HCT116 (cell line): Measurements from ENCODE around the gene APBA3. TPM values are rescaled to one million over a fixed set of nuclear protein-coding genes. Genes with fewer than 3 reads are reported as not detected.

Experiments
- ATAC-seq: fragments of 200-7000 bp; cut with Tn5 transposase; 2 replicates; pipeline ENCODE4 v1.9.1; 2020; ENCODE audit warnings: mild to moderate bottlenecking, moderate library complexity
- BruUV-seq: library from RNA; stranded (reverse); fragments of 400-500 nt; replicated peaks from 2 replicates; lab custom pipeline; 2021; lab: Mats Ljungman, UMichigan
- CTCF ChIA-PET: fragments of 300-600 bp; sonication (Branson Sonifier 250); formaldehyde crosslinking; loops from one replicate; lab custom pipeline; 2021; ENCODE audit warnings: antibody characterized with exemption; lab: Charles Lee
- POLR2A ChIA-PET: fragments of 300-600, 350-600 bp; sonication (Branson Sonifier 250); formaldehyde crosslinking; loops from one replicate; lab custom pipeline; 2021; ENCODE audit warnings: antibody characterized with exemption; lab: Charles Lee
- RAD21 ChIA-PET, 2 experiments: fragments of 300-600 bp; sonication (Branson Sonifier 250); formaldehyde crosslinking; loops; one replicate each; lab custom pipeline; 2023; ENCODE audit warnings: low total read pairs in 2 of 2; ENCODE audit not compliant: uncharacterized antibody in 2 of 2, unreplicated experiment in 2 of 2, low non-redundant PET in 1 of 2; lab: Charles Lee
- DNase-seq: peaks from one replicate; pipeline ENCODE4 v3.0.0-alpha.2; 2010; ENCODE audit warnings: low read depth, low spot score
- H2AFZ ChIP-seq: fragments of 200-600 bp; shearing (Covaris generic), sonication (generic); 2 replicates; pipeline ENCODE4 v1.6.1; 2017; ENCODE audit warnings: low read depth, mixed run types, mixed read lengths, antibody characterized with exemption, low read length; ENCODE audit not compliant: poor library complexity, severe bottlenecking
- H3K27ac ChIP-seq: 2 replicates; pipeline ENCODE4 v1.5.1; 2012; ENCODE audit warnings: low read depth, low read length
- H3K27me3 ChIP-seq: fragments of 200-600 bp; sonication (generic); 2 replicates; pipeline ENCODE4 v1.6.1; 2016; ENCODE audit warnings: mixed run types, low read length, mixed read lengths; ENCODE audit not compliant: insufficient read depth
- H3K36me3 ChIP-seq, 2 experiments: fragments of 200-500 bp in 1 of 2; fragments of 200-600 bp in 1 of 2; sonication (Bioruptor generic) in 1 of 2; sonication (generic) in 1 of 2; 2 replicates each; pipeline versions ENCODE4 v1.5.1 to v1.6.1; 2014 to 2016; ENCODE audit warnings: low read length in 2 of 2, inconsistent platforms in 1 of 2, mixed read lengths in 1 of 2, mixed run types in 1 of 2; ENCODE audit not compliant: insufficient read depth in 2 of 2, control insufficient read depth in 1 of 2
- H3K4me1 ChIP-seq, 2 experiments: fragments of 200-600 bp in 1 of 2; sonication (generic) in 1 of 2; 2 replicates each; pipeline versions ENCODE4 v1.5.1 to v1.6.1; 2012 to 2017; ENCODE audit warnings: low read length in 2 of 2, inconsistent platforms in 1 of 2, mild to moderate bottlenecking in 1 of 2, mixed read lengths in 1 of 2, mixed run types in 1 of 2, moderate library complexity in 1 of 2; ENCODE audit not compliant: insufficient read depth in 2 of 2, control insufficient read depth in 1 of 2
- H3K4me2 ChIP-seq: fragments of 200-600 bp; sonication (generic); 2 replicates; pipeline ENCODE4 v1.6.1; 2017; ENCODE audit warnings: mixed run types, low read length, mixed read lengths
- H3K4me3 ChIP-seq, 2 experiments: fragments of 200-600 bp in 1 of 2; sonication (generic) in 1 of 2; replicated peaks in 1 of 2; 2 replicates each; pipeline ENCODE4 v1.5.1; 2011 to 2016; ENCODE audit warnings: low read length in 2 of 2, control low read depth in 1 of 2, low read depth in 1 of 2, mild to moderate bottlenecking in 1 of 2, mixed read lengths in 1 of 2, mixed run types in 1 of 2
- H3K79me2 ChIP-seq: fragments of 200-600 bp; sonication (generic); 2 replicates; pipeline ENCODE4 v1.6.1; 2017; ENCODE audit warnings: mild to moderate bottlenecking, mixed run types, low read length, moderate library complexity, mixed read lengths; ENCODE audit not compliant: insufficient read depth
- H3K9ac ChIP-seq: fragments of 200-600 bp; sonication (generic); 2 replicates; pipeline ENCODE4 v1.6.1; 2016; ENCODE audit warnings: low read length, mixed read lengths
- H3K9me2 ChIP-seq: fragments of 200-600 bp; sonication (generic), shearing (Covaris generic); 2 replicates; pipeline ENCODE4 v1.6.1; 2017; ENCODE audit warnings: mixed run types, mild to moderate bottlenecking, moderate library complexity; ENCODE audit not compliant: insufficient read depth
- H3K9me3 ChIP-seq, 2 experiments: fragments of 200-500 bp in 1 of 2; fragments of 200-600 bp in 1 of 2; sonication (Bioruptor generic) in 1 of 2; sonication (generic) in 1 of 2; 2 replicates each; pipeline ENCODE4 v1.6.1; 2014 to 2017; ENCODE audit warnings: low read length in 2 of 2, mixed read lengths in 2 of 2, inconsistent platforms in 1 of 2, low read depth in 1 of 2, mild to moderate bottlenecking in 1 of 2, mixed run types in 1 of 2, moderate library complexity in 1 of 2; ENCODE audit not compliant: control insufficient read depth in 1 of 2, insufficient read depth in 1 of 2
- H4K20me1 ChIP-seq: fragments of 200-600 bp; sonication (generic), shearing (Covaris generic); 2 replicates; pipeline ENCODE4 v1.6.1; 2017; ENCODE audit warnings: mixed run types, mild to moderate bottlenecking, moderate library complexity; ENCODE audit not compliant: insufficient read depth
- CTCF ChIP-seq, 3 experiments: fragments of 200-600 bp in 1 of 3; sonication (generic) in 1 of 3; IDR thresholded peaks in 2 of 3; conservative IDR thresholded peaks in 1 of 3; 2 replicates each; pipeline ENCODE4 v1.5.1; 2012 to 2017; ENCODE audit warnings: low read depth in 2 of 3, low read length in 2 of 3, antibody characterized with exemption in 1 of 3, borderline replicate concordance in 1 of 3, control low read depth in 1 of 3, mild to moderate bottlenecking in 1 of 3, mixed read lengths in 1 of 3, mixed run types in 1 of 3, moderate library complexity in 1 of 3; ENCODE audit not compliant: insufficient read depth in 1 of 3
- EZH2 ChIP-seq: fragments of 200-600 bp; sonication (generic); IDR thresholded peaks from 2 replicates; pipeline ENCODE4 v1.6.1; 2017; ENCODE audit warnings: antibody characterized with exemption, mixed run types
- RAD21 ChIP-seq: IDR thresholded peaks from 2 replicates; pipeline ENCODE4 v1.6.1; 2012; ENCODE audit warnings: low read depth, mild to moderate bottlenecking
- ZFX ChIP-seq: fragments of 450-650 bp; IDR thresholded peaks from 2 replicates; pipeline ENCODE4 v1.6.1; 2017
- intact Hi-C: fragments of 100-400 bp; cut with micrococcal nuclease; formaldehyde crosslinking; loops from 2 replicates; pipeline ENCODE4 v1.10.0; 2022
- total RNA-seq: library from RNA; stranded (reverse); gene quantifications from one replicate; pipeline ENCODE4 v1.2.1, GENCODE V29; 2021; ENCODE audit not compliant: unreplicated experiment
- TF ChIP-seq, protein P1 (sequence below): IDR thresholded peaks from 2 replicates; pipeline ENCODE4 v1.6.1; 2012
- TF ChIP-seq, protein P2 (sequence below): IDR thresholded peaks from 2 replicates; pipeline ENCODE4 v1.6.1; 2012

Gene APBA3
- total RNA-seq, 1 experiment from 2014 or later = 29.5 TPM

- DNase-seq (no peak), ATAC-seq (no peak)
- ChIA-PET CTCF (no interaction called here), RAD21 (no interaction called here), POLR2A (interaction anchor here (1.2 kb wide), 1 partner anchor 12 kb away, joined by 5 read pairs; the partner anchor contains the start of gene MRPL54)
- intact Hi-C loops = no loop called here
- Histone ChIP-seq H4K20me1 (no peaks in the 10 kb centered on the region), H3K9me3 (no peaks in the 10 kb centered on the region), H3K36me3 (no peaks in the 10 kb centered on the region), H3K9ac (no peak overlapping the region), H3K4me2 (no peak overlapping the region), H3K27me3 (no peaks in the 10 kb centered on the region), H3K4me3 (no peak overlapping the region), H2AFZ (no peak overlapping the region), H3K27ac (no peak overlapping the region), H3K4me1 (no peaks in the 10 kb centered on the region), H3K79me2 (no peaks in the 10 kb centered on the region), H3K9me2 (no peaks in the 10 kb centered on the region)
- TF ChIP-seq, protein P1, sequence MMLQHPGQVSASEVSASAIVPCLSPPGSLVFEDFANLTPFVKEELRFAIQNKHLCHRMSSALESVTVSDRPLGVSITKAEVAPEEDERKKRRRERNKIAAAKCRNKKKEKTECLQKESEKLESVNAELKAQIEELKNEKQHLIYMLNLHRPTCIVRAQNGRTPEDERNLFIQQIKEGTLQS = no peak
- no peak for TF ChIP-seq EZH2
- TF ChIP-seq CTCF (IDR thresholded peaks at IDR 0.05 in 2 of 3, conservative IDR thresholded peaks at IDR 0.05 in 1 of 3; ENCODE audit: borderline replicate concordance in 1 of 3, insufficient read depth in 1 of 3, low read depth in 2 of 3, low read length in 2 of 3) = no peak
- no peak for TF ChIP-seq RAD21
- TF ChIP-seq, protein P2, sequence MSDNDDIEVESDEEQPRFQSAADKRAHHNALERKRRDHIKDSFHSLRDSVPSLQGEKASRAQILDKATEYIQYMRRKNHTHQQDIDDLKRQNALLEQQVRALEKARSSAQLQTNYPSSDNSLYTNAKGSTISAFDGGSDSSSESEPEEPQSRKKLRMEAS = no peak
- no peak for TF ChIP-seq ZFX
- no TSS peak for BruUV-seq
These were observed 13.3 kb upstream of the APBA3 start for GRCh38 chr19:3774621-3775373.
